HG03060 (cell line): ENCODE results near the gene CEP350.
"Not testable (repeated sequence)": the region's sequence is repeated elsewhere in the genome, so short reads cannot be mapped to it uniquely, and the experiment has no call there.

ENCODE experiments used
- ATAC-seq: cut with Tn5 transposase; IDR thresholded peaks from one replicate; pipeline ENCODE4 v1.9.1; 2021; ENCODE audit warnings: low read depth, moderate number of reproducible peaks; ENCODE audit not compliant: unreplicated experiment

The CEP350 gene

DNA sequence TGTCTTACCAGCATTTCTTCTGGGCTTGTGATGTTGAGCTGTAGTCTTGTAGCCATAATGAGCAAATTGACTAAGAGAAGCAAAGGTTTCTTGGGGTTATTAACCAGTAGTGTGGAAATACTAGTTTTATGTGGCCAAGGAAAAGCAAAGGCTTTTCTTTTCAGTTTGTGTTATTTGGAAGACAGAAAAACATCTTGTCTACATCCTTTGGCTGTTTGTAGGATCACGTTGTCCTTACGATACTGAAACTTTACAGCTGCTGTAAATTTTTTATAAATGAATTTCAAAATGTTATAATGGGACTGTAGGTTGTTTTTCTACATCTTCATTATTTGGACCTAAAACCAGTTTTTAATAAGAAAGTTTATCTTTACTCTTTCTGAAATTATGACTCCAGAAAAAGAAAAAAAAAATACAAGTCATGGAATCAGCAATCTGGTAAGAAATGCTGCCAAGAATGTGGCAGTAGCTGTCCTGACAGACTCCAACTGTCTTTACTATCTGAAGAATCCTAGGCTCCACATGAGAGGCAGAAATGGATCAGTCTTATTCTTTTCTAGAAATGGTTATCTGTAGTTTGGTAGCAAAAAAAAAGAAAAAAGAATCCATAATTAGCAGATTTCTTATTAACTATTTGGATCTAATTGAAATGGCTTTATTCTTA, 158.5 kb downstream of the CEP350 start:
- no peak for ATAC-seq

DNA sequence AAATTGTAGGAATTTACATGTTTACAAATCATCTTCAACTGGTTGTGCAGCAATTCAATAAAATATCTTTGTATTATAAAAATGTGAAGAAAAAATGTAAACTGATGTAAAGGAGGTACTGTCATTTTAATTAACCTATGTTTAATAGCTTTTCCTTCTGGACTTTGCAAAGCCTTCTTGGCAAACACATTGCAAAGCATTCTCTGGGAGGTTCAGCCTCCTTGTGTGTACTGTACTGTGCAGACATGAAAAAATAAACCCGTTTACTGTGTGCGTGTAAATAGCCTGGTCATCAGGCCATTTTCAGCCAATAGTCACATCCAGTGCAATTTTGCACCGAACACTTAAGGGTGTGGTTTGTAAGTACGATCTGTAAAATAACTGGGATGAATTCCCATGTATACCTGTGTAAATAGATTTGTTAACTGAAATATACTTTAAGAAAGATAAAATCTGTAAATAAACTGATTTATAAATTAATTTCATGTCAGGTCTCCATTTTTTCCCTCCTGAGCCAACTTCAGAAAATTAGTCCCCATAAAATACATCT, 159.9 kb downstream of the CEP350 start:
- ATAC-seq = no peak

DNA sequence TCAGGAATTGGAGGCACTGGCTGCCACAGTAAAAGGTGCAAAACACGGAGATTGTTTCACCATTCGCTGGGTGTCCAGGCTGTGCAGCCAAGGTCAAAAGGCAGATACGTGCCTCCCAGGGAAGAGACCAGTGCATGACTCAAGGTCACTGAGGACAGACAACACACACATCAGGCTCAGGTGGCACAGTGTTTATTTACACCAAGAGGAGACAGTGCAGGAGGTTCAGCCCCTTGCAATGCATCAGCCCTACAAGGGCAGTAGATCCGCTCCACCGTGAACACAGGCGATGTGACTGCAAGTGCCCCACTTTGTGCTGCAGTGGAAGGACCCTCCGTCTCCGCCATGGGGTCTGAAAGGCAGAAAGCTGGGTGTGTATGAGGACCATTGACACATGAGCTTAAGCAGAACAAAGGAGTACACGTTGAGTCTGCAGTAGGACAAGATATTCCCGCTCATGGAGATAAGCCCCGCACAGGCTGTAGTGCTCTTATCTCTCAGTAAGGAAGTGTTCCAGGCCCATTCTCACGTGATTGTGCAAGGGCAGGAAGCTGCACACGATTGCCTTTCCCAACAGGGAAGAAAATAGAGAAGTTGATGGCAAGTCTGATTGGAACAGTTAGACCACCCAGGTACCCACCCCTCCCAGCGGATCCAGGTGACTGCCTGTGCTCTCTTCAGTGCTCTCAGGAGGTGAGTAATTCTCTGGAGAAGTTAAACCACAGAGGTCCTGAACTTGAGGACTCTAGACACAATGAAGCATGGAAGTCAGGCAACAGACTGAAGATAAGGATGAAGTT, 162.6 kb downstream of the CEP350 start:
- no peak for ATAC-seq

DNA sequence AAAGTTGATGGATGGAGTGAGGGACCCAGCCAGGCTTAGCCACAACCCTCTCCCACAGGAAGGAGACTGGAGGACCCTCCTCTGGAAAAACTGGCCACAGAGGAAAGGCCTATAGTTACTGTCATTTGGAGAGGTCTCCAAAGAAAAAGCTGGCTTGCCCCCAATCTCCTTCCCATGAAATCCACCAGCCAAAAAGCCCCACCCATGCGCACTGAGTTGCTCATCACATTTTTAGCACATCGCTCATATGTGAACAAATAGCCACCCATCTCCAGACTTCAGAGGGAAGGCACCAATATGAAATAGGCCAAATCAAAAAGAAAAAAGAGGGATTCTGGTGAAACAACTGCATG, 163.1 kb downstream of the CEP350 start:
- no peak for ATAC-seq

DNA sequence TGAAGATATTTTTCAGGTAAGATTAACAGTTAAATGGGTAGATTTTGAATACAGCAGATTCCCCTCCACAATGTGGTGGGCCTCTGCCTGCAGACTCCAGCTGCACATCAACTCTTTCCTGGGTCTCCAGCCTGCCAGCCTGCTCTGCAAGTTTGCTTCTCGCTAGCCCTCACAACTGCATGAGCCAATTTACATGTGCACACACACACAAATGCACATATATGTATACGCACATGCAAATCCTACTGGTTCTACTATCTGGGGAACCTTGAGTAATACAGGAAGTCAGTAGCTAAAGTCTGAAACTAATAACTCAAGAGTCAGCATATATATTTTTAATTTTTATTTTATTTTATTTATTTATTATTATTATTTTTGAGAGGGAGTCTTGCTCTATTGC, 165.2 kb downstream of the CEP350 start:
- no peak for ATAC-seq

DNA sequence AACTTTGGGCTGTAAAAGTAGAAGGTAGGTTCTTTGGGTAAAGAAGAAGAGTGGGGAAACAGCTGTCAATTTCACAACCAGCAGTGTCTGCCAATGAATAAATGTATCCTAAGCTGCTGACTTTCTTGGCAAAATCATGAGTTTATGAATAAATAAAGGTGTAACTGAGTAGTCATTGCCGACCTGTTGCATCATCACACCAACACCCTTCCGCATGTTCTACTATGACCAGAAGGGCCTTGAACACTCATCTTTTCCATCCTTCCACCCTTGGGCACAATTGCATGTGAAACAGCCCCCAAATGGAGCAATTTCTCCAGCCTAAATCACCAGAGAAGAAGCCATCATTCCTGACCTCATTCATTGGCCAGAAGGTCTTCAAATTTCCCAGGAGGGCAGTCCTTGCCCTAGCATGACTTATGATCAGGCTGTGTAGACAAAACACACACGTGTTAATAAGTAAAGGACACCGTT, 168.9 kb downstream of the CEP350 start:
- no peak for ATAC-seq

DNA sequence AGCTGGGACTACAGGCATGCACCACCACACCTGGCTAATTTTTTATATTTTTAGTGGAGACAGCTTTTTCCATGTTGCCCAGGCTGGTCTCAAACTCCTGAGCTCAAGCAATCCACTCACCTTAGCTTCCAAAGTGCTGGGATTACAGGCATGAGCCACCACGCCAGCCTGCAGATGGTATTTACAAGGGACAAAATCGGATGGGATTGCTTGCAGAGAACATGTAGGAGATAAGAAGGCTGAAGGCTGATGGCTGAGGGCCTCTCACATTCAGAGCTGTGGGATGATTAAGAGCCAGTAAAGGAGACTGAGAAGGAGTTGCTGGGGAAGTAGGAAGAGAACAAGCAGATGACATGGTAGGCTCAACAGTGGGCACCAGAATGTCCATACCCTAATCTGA, 176.0 kb downstream of the CEP350 start:
- ATAC-seq = no peak

DNA sequence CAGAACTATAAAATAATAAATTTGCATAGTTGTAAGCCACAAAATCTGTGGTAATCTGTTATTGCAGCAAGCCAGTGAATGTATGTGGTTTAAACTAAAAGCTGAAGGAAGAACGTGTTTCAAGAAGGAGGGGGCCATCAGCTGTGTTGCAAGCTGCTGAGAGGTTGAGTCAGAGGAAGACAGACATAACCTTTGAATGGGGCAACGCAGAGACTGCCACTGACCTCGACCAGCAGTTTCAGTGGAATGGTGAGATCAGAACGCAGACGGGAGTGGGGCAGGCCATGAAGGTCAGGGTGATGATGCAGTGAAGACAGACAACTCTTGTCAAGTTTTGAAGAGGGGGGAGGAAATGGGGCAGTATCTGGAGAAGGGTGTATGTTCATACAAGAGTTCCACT, 176.9 kb downstream of the CEP350 start:
- ATAC-seq = no peak

DNA sequence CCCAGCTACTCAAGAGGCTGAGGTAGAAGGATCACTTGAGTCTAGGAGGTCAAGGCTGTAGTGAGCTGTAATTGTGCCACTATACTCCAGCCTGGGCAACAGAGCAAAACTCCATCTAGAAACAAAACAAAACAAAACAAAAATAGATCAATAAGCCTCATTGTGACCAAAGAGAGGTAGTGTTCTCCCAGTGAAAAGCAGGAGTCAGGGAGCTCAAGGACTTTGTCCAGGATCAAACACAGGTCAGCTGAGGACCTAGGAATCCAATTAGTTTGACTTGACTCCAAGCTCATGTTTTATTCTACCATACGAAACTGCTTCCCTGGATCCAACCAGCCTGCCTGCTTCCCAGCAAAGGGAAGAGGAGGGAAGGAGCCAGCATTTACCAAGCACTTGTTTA, 178.6 kb downstream of the CEP350 start:
- ATAC-seq = no peak

DNA sequence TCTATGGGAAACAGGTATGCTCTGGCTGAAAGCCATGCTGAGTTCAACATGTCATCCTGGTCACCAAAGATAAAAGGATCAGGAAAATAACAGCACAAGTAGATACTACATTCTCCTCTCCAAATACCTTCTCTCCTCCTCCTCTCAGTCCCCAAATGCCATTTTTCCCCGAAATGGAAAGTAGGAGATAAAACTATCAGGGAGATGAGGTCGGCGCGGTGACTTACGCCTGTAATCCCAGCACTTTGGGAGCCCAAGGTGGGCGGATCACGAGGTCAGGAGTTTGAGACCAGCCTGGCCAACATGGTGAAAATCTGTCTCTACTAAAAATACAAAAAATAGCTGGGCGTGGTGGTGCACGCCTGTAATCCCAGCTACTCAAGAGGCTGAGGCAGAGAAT, 179.1 kb downstream of the CEP350 start:
- not testable (repeated sequence) for ATAC-seq

DNA sequence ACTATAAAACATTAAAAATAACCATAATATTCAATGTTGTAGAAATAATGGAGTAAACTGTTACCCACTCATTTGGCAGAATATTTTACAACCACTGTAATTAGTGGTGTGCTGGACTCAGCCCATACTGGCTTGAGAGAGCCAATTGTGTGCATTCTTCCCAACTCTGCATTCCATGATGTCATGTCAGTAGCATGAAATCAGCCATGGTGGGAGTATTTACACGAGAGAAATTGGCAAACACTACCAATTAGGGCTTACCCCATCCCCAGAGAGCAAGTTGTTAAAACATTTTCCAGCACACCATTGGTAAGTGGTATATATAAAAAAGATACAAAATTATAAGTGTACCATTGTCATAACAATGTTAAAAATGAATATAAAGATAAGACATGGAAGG, 180.9 kb downstream of the CEP350 start:
- no peak for ATAC-seq

DNA sequence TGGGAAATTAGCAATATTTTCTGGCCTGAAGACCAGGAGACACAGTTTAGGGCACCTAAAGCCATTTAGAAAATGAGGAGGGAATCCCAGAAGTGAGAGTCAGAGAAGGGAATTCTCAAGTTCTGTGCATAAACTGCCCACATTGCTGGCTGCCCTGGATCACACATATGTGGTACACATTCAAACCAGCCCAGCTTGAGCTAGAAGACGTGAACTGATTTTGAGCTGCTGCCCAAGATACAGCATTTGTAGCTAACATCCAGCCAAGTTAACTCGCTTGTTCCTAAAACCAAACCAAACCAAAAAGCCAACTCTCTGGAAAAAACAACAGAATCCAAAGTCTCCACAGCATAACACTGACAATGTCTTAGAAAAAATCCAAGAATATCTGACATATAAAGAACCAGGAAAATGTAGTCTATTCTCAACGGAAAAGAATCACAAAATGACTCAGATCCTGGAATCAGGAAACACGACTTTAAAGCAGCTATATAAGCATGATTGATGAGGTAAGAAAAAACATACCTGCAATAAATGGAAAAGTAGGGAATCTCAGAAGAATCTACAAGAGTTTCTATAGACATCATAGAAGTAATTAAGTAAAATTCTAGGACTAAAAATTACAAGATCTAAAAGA, 181.8 kb downstream of the CEP350 start:
- ATAC-seq = no peak

DNA sequence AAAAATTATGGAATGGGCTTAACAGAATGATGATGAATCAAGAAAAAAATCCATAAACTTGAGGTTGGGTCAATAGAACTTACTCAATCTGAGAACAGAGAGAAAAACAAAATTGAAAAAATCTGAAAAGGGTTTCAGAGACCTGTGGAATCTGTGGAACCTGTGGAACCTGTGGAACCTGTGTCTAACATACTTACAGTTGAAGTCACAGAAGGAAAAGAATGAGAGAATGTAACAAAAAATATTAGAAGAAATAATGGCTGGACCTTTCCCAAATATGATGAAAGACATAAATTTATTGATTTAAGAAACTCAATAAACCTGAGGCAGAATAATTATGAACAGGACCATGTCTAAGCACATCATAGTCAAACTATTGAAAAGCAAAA, 182.4 kb downstream of the CEP350 start:
- ATAC-seq = no peak

DNA sequence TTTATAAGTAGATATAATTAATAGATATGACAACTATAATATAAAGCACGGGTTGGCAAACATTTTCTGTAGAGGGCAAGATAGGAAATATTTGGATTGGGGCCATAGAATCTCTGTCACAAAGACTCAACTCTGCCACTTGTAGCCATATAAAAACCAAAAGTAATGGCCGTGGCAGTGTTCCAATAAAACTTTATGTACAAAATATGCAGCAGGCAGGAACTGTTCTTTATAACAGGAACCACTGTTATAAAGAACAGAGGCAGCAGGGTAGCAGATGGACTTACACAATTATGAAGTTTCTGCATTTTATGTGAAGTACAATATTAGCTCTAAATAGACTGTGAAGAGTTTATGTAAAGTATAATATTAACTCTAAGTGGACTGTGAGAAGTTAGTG, 183.2 kb downstream of the CEP350 start:
- ATAC-seq = no peak

DNA sequence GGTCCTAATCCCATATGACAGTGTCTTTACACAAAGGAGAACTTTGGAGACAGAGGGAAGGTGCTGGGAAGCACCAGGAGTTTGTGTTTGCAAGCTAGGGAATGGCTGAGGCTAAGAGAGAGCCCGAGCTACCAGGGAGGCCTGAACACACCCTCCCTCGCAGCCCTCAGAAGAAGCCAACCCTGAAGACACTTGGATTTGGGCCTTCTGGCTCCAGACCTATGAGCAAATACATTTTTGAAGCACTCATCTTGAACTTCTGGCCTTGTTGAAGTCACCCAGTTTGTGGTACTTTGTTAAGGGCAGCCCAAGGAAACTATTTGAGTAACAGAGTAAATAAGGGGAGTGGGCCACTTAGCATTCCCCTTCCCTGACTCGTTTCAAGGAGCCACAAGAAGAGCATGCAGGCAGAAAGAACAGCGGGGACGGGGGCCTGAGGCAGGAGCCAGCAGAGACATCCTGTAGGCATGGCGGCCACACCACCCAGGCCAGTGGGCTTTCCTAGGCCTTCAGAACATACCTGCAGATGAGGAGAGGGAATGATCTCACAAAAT, 186.8 kb downstream of the CEP350 start:
- no peak for ATAC-seq

DNA sequence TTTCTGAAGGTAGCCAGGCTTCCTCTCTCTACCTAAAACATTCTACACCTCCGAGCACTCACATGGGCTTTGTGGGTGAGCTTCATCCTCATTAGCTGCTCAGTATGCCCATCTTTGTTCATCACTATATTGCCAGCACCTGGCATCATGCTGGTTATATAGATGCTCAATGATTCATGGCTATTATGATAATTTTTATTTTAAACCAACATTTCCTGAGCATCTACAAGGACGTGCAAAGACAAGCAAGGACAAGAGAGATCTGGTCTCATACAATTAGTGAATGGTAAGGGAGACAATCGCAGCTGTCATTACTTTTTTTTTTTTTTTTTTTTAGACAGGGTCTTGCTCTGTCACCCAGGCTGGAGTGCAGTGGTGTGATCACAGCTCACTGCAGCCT, 188.7 kb downstream of the CEP350 start:
- no peak for ATAC-seq

DNA sequence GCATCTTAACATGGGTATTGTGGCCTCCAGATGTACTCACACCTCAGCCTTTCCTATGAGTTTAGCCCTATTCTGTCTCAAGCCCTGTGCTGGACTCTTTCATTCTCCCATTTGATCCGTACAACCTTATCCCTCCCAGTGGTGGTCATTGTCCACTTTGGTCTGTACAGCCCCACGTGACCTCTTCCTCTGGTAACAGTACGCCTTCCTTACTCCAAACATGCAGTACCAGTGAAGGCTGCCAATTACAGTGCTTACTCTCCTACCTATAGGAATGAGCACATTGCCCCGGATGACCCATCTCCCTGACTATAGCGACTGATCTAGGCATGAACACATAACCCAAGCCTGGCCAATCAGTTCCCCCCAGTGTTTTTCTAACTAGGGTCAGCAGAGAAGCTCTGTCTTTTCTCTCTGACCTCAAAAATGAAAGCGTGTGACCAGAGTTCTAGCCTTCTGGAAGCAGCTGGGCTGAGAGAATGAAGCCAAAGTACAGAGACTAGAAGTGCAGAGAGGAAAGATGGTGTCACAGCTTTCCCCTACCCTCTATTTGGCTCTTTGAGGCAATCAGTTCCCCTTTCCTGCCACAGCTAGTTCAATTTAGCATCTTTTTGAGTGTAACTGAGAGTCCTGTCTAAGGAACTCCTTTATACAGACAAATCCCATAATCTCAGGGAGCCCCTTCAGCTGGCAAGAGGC, 190.2 kb downstream of the CEP350 start:
- ATAC-seq = no peak

DNA sequence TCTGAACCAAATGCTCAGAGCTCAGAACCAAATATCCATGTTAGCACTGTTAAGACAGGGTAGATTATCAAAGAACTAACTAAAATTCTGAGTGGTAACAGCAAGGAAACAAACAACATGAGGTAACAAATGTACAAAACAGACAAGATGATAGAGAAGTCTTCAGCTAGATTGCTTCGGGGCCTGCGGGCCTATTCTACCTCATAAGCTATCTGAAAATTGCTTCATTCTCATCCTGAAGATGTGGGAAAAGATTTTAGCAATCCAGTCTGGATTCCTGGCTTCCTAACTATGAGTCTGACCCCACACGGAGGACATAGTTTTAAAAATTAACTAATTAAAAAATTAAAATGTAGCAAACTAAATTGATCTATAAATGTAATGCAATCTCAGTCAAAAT, 190.8 kb downstream of the CEP350 start:
- no peak for ATAC-seq

DNA sequence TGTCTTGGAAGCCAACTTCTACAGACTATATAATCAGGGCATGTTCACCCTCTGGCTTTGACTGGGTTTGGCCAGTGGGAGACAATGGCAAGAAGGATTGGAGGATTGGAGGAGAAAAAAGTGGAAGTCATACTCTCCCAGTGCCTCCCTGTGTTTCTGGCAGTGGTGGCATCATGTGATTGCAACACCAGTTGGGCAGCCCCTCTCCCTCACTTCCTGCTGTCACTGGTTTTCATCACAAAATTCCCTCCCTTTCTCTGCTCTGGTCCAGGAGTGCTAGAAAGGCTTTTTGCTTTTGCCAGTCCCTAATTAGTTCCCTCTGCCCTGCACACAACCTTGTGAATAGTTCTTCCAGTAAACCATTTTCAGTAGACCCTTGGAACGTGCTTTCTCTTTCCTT, 196.4 kb downstream of the CEP350 start:
- no peak for ATAC-seq

DNA sequence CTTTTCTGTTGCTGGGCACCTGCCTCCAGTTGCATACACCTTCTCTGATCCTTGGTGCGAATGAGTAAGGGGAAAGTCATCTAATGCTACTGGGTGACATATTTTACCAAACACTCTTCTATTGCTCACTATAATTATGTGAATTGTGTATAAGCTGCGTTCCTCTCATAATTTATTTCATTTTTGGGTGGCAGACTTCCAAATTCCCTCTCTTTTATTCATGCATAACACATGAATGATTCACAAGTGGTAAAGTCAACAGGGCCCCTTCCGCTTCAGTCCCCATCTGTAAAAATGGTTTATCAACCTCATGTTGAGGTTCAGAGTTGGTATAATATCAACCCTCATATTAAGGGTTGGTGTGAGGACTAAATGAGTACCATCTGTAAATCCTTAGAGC, 196.9 kb downstream of the CEP350 start:
- no peak for ATAC-seq

DNA sequence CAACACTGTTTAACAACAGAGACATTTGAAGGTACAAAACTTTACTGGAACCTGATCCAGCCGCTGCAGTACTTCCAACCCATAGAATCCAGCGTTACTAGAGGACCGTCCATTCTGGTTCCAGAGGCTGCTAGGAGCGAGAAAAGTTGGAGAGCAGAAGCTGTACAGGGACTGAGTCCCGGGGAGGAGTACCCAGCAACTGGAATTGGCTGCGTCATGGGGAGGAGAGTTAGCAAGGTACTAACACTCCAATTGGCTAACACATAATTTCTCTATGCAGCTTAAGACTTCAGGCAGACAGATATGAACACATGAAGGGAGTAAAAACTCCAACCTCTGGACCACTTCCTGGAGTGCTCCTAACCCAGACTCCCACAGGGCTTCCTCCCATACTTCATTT, 198.0 kb downstream of the CEP350 start:
- ATAC-seq = no peak
